T47D (cell line): ENCODE data around the gene BDP1.
"Not testable (repeated sequence)": the region's sequence is repeated elsewhere in the genome, so short reads cannot be mapped to it uniquely, and the experiment has no call there.

Experiments used
- DNase-seq, 2 experiments: peaks; one replicate each; pipeline versions ENCODE4 v3.0.0 to v3.0.0-alpha.2; 2011 to 2012; ENCODE audit warnings: low read depth in 1 of 2, low spot score in 1 of 2
- JUND ChIP-seq: IDR thresholded peaks from 2 replicates; pipeline ENCODE4 v1.6.1; 2012; ENCODE audit warnings: low read depth
- in situ Hi-C: cut with HindIII; loops from 2 replicates; pipeline ENCODE4 v1.10.0; 2016; ENCODE audit warnings: low sequenced_read_pairs, low pct_unique_long_range_greater_than_20kb

Gene BDP1

DNA sequence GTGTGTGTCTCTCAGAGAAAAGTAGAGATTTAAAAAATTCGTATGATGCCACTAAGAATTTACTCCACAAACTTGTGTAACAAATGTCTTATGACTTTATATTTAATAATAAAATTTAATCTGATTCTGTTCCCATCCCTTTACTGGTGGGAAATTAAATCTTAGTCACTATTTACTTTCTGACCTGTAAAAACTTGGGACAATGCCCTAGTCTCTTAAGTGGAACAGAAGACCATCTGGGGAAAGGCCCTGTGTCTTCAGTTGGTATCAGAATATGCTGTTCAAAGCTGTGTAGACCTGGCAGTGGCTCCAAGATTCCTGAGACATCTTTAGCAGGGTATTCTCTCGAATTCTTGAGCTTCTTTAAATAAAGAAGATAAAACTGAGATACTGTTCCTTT is 2.6 kb upstream of the BDP1 start:
- TF ChIP-seq JUND: no peak
- no peak for DNase-seq
- in situ Hi-C loops: no loop called here

DNA sequence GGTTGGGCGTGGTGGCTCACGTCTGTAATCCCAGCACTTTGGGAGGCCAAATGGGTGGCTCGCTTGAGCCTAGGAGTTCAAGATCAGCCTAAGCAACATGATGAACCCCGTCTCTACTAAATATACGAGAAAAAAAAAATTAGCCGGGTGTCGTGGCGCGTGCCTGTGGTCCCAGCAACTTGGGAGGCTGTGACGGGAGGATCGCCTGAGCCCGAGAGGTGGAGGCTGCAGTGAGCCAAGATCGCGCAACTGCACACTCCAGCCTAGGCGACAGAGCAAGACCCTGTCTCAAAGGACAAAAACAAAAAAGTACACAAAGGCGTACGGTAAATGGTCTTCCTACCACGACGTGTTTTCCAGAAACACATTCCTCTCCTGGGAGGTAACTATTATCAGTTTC is 538 bp upstream of the BDP1 start:
- no peak for TF ChIP-seq JUND
- in situ Hi-C loops: no loop called here
- DNase-seq: no peak

DNA sequence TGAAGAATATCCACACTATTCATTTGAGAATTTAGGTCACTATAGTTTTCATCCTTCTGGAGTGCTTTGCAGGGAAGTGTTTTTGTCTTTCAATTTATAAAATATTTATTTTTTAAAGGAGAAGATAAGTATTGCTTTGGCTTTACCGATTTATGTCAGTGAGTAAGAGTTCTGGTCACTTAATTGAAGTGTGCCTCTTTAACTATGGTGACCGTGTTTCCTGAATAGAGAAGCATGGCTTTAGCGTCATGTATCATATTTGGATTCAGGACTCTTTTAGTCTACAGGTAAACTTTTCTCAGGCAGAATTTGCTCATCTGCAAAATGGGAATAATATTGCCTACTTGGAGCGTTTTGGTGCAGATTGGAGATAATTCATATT is 902 bp downstream of the BDP1 start:
- in situ Hi-C loops: no loop called here
- DNase-seq: no peak
- TF ChIP-seq JUND: no peak

DNA sequence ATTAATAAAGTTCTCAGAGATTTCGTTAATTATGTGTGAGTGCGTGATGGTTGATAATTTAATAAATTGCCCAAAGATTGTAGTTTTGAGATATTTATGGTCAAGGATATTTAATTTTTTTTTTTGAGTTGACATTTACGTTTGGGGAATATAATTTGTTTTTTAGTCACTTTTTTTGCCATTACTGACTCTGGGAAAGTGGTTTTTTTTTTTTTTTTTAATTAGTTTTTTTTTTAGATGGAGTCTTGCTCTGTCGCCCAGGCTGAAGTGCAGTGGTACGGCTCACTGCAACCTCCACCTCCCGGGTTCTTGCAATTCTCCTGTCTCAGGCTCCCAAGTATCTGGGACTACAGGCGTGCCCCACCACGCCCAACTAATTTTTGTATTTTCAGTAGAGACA is 1.7 kb downstream of the BDP1 start:
- in situ Hi-C loops: no loop called here
- no peak for TF ChIP-seq JUND
- DNase-seq: no peak

DNA sequence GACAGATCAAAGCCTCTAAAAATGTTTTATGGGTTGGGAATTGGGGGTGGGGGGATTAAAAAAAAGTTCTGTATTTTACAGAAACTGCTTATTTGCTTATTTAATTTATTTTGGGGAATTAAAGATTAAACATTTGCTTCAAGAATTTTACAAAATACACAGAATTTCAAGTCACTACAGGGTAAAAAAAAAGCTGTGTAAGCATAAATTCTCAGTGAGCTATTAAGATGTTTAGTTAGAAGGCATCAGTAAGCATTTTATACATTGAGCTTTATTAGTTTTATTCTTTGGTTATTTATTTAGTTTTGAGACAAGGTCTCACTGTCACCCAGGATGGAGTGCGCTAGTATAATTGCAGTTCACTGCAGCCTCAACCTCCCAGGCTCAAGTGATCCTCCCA is 5.2 kb downstream of the BDP1 start:
- no peak for TF ChIP-seq JUND
- in situ Hi-C loops: no loop called here
- DNase-seq: no peak

DNA sequence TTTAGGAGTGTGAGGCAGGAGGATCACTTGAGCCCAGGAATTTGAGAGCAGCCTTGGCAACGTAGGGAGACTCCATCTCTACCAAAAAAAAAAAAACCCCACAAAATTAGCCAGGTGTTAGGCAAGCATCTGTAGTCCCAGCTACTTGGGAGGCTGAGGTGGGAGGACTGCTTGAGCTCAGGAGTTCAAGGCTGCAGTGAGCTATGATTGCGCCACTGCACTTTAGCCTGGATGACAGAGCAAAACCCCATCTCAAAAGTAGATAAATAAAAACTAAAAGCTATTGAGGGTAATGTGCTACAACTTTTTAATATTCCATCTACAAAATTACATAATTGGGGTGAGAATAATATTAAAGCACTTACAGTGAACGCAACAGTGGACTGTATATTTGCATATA is 5.9 kb downstream of the BDP1 start:
- in situ Hi-C loops: no loop called here
- no peak for DNase-seq
- no peak for TF ChIP-seq JUND

DNA sequence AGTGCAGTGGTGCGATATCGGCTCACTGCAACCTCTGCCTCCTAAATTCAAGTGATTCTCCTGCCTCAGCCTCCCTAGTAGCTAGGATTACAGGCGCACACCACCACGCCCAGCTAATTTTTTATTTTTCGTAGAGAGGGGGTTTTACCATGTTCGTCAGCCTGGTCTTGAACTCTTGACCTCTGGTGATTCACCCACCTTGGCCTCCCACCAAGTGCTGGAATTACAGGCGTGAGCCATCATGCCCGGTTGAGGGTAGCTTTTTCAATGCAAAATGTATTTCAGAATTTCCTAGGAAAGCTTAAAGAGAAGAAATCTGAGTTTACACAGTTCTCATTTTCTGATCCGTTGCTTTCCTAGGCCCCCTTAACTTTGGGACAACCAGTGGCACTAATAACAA is 15.7 kb downstream of the BDP1 start:
- no peak for DNase-seq
- no peak for TF ChIP-seq JUND
- in situ Hi-C loops: no loop called here

DNA sequence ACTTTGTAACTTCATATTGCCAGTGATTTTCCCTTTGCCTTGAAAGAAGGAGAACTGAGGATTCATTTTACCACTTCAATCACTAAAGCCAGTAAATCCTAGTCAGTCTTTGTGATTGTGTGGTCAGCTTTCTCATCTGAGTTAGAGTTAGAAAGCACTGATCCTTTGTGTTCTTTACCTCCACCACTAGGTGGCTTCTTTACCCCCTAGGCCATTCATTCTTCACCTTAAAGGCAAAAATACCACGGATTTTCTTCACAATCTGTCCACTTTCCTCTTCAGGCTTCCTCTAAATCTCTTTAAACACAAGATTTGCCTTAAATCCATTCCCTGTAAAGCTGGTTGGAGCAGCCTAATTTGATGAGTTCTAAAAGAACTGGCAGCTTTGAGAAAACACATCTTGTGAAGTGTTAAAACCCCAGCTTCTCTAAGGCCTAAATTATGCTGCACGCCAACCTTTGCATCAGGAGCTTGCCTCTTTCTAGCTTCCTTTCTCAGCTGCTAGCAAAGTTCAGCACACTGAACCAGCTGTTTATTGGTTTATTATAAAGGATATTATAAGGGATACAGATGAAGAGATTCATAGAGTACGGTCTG is 20.4 kb downstream of the BDP1 start:
- in situ Hi-C loops: no loop called here
- TF ChIP-seq JUND: no peak
- peak; percentile 19 to 39 for DNase-seq

DNA sequence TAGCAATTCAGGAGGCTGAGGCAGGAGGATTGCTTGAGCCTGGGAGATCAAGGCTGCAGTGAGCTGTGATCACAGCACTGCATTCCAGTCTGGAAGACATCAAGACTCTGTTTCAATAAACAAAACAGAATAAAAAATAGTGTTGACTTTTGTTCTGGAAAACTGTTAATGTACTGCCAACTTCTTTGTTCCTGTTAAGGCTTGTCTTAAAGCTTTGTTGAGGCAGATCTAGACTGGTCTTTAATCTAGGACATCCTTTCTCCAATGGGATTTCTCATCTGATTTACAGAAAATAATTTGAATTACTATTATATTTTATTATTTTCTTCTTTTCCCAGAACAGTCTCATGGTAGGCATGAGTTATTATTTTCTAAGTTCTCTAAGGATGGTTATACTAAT is 26.0 kb downstream of the BDP1 start:
- DNase-seq: no peak
- in situ Hi-C loops: no loop called here

DNA sequence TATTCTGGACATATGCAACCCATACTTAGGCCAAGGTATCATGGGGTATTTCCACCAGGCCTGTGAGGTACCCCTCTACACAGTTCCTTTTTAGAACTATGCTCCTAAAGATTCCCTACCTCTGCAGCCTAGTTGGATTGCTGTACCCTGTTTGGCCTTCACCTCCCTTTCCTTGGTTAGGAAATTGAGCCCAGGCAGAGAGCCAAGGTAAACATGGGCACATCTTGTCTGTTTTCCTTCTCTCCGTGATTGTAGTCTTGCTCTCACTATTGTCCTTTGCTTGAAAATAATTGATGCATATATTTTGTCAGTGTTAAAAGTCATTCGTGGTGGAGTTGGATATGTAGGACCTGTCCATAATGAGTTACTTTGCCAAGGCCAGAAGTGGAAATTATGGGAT is 26.7 kb downstream of the BDP1 start:
- DNase-seq: peak in 1 of 2 experiments; percentile 63
- TF ChIP-seq JUND: no peak
- in situ Hi-C loops: no loop called here

More for the DNA sequence above, 26.0 kb downstream of the BDP1 start:
- TF ChIP-seq JUND: no peak

DNA sequence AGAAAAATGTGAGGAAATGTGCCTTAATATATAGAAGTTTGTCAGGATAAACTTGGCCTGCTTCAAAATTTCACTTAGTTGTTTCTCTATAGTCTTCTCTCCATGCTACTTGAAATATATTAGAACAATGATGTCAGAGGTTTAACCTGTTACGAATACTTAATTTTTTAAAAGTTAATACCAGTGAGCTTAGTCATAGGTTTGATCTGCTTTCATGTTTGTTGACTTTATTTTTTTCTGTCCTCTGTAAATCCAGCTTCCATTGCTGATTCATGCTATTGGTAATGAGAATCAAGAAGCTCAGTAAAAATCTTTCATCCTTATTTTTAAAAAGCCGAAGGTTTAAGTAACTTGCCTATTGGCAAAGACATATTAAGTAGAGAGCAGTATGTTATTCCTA is 27.9 kb downstream of the BDP1 start:
- TF ChIP-seq JUND: no peak
- in situ Hi-C loops: no loop called here
- DNase-seq: no peak

DNA sequence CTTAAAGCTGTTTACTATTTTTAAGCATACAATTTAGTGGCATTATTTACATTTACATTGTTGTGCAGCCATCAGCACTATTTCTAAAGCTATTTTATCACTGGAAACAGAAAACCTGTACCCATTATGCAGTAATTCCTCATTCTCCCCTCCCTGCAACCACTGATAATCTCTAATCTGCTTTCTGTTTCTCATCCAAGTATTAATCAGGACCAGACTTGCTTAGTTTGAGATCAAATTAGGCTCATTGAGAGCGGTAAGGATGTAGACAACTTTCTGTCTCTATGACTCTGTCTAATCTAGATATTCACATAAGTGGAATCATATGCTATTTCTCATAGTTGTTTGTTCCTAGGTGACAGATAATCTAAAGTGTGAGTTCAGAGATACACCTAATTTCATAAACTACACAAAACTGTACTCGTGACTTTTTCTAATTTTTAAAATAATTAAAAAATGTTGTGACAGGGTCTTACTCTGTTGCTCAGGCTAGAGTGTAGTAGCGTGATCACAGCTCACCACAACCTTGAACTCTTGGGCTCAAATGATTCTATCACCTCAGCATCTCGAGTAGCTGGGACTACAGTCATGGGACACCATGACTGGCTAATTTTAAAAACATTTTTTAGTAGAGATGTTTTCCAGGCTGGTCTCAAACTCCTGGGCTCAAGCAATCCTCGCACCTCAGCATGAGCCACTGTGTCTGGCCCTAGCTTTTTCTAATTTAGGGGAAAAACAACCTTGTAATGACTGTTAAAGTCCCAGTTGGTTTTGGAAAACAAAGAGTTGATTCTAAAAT is 37.6 kb downstream of the BDP1 start:
- no peak for TF ChIP-seq JUND
- no peak for DNase-seq
- in situ Hi-C loops: no loop called here

DNA sequence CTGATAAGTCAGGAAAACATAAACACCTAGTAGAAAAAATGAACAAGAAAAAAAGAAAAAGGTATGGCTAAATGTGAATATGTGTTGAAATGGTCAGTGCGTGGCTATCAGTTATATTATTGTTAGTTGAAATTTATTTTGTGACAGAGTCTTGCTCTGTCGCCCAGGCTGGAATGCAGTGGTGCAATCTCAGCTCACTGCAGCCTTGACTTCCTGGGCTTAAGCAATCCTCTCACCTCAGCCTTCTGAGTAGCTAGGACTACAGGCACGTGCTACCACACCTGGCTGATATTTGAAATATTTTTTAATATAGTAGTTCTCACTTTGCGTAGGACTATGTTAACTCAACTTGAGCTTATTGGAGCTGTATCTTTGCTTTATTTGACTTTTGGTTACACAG is 38.8 kb downstream of the BDP1 start:
- in situ Hi-C loops, DNase-seq: not testable (repeated sequence)

DNA sequence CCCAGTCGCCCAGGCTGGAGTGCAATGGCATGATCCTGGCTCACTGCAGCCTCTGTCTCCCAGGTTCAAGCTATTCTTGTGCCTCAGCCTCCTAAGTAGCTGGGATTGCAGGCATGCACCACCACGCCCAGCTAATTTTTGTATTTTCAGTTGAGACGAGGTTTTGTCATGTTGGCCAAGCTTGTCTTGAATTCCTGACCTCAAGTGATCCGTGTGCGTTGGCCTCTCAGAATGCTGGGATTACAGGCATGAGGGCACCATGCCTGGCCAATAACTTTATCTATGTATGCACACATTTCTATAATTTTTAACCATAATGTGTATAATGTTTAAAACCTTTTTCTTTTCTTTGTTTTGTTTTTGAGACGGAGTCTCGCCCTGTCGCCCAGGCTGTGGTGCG is 43.3 kb downstream of the BDP1 start:
- in situ Hi-C loops: not testable (repeated sequence)

More for the DNA sequence above, 43.3 kb downstream of the BDP1 start:
- DNase-seq: not testable (repeated sequence)
